Measurements from ENCODE around the gene ATM. TPM values are rescaled to one million over a fixed set of nuclear protein-coding genes. Genes with fewer than 3 reads are reported as not detected.
A peak's percentile ranks its signal among the peaks of the same experiment; 100 is the strongest.
"Not testable (repeated sequence)": the region's sequence is repeated elsewhere in the genome, so short reads cannot be mapped to it uniquely, and the experiment has no call there.

Gene ATM
- total RNA-seq, 1 experiment from 2014 or later, result 30.3 TPM

GRCh38 chr11:108278954-108279353, 56.1 kb downstream of the ATM start:
- no peak for DNase-seq (ENCODE audit: low spot score)

GRCh38 chr11:108286370-108286769, 63.5 kb downstream of the ATM start:
- no peak for DNase-seq (ENCODE audit: low spot score)

- DNase-seq (ENCODE audit: low spot score), result no peak
Measured at GRCh38 chr11:108286956-108287355, 64.1 kb downstream of the ATM start.

GRCh38 chr11:108289066-108289465, 66.2 kb downstream of the ATM start:
- DNase-seq (ENCODE audit: low spot score), result not testable (repeated sequence)

- DNase-seq (ENCODE audit: low spot score), result no peak
Measured at GRCh38 chr11:108289699-108290098, 66.8 kb downstream of the ATM start.

GRCh38 chr11:108293229-108293628, 70.4 kb downstream of the ATM start:
- DNase-seq (ENCODE audit: low spot score), result no peak

GRCh38 chr11:108302121-108302785, 79.4 kb downstream of the ATM start:
- DNase-seq (ENCODE audit: low spot score), result no peak

- DNase-seq (ENCODE audit: low spot score), result no peak
Measured at GRCh38 chr11:108307751-108308150, 84.9 kb downstream of the ATM start.

GRCh38 chr11:108313444-108313843, 90.6 kb downstream of the ATM start:
- no peak for DNase-seq (ENCODE audit: low spot score)

GRCh38 chr11:108316061-108316460, 93.2 kb downstream of the ATM start:
- no peak for DNase-seq (ENCODE audit: low spot score)

- DNase-seq (ENCODE audit: low spot score), result peak; percentile 0
Measured at GRCh38 chr11:108319541-108320145, 96.8 kb downstream of the ATM start.

- DNase-seq (ENCODE audit: low spot score), result no peak
Measured at GRCh38 chr11:108322666-108323065, 99.8 kb downstream of the ATM start.

- DNase-seq (ENCODE audit: low spot score), result peak; percentile 13
Measured at GRCh38 chr11:108324587-108324986, 101.7 kb downstream of the ATM start.

GRCh38 chr11:108333403-108333899, 110.6 kb downstream of the ATM start:
- DNase-seq (ENCODE audit: low spot score), result no peak

GRCh38 chr11:108338750-108339149, 115.9 kb downstream of the ATM start:
- DNase-seq (ENCODE audit: low spot score), result no peak

- DNase-seq (ENCODE audit: low spot score), result peak; percentile 1
Measured at GRCh38 chr11:108340973-108341372, 118.1 kb downstream of the ATM start.

- DNase-seq (ENCODE audit: low spot score), result no peak
Measured at GRCh38 chr11:108341654-108342053, 118.8 kb downstream of the ATM start.

- no peak for DNase-seq (ENCODE audit: low spot score)
Measured at GRCh38 chr11:108343714-108344113, 120.8 kb downstream of the ATM start.

GRCh38 chr11:108345767-108346166, 122.9 kb downstream of the ATM start:
- no peak for DNase-seq (ENCODE audit: low spot score)

- DNase-seq (ENCODE audit: low spot score), result no peak
Measured at GRCh38 chr11:108346451-108346850, 123.6 kb downstream of the ATM start.

GRCh38 chr11:108351468-108351867, 128.6 kb downstream of the ATM start:
- DNase-seq (ENCODE audit: low spot score), result no peak

- DNase-seq (ENCODE audit: low spot score), result no peak
Measured at GRCh38 chr11:108364159-108364558, 141.3 kb downstream of the ATM start.

GRCh38 chr11:108368134-108368533, 145.3 kb downstream of the ATM start:
- DNase-seq (ENCODE audit: low spot score), result no peak

GRCh38 chr11:108369064-108369463, 146.2 kb downstream of the ATM start:
- DNase-seq (ENCODE audit: low spot score), result no peak

All from A172 (cell line).